Measurements from ENCODE around the gene CCDC6.

CCDC6 gene

DNA sequence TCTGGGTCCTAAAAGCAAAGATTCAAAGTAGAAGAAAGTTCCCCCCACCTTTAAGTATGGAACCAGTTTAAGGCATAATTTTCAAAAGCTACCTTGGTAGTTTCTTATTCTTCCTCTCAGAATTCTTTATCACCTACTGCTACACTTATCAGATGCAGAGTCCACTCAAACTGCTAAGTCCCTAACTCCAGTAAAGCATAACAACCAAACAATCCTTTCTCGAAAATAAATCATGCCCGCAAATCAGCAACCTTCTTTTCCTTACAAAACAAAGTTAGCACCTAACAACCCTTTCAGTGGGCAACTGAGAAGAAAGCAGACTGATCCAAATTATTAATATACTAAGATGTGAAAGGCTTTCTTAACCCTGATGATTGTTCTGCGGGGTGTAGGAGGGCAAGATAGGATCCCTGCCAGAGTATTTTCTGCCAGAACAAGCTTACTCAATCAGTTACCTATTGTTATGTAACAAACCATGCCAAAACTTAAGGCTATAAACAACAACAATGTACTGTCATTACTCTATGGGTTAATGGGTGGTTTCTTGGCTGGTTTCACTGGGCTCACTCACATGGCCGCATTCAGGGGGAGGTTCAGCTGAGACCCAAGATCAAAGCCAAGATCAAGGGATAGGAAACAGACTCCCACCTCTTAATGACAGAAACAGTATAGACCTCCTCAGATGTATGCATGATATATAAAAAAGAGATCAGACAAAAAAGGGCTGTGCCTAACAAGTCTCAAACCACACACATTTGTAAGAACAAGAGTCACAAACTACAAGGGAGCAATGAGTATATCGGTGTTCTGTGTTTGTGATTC, 42.0 kb downstream of the CCDC6 start:
- TF ChIP-seq, protein P1, sequence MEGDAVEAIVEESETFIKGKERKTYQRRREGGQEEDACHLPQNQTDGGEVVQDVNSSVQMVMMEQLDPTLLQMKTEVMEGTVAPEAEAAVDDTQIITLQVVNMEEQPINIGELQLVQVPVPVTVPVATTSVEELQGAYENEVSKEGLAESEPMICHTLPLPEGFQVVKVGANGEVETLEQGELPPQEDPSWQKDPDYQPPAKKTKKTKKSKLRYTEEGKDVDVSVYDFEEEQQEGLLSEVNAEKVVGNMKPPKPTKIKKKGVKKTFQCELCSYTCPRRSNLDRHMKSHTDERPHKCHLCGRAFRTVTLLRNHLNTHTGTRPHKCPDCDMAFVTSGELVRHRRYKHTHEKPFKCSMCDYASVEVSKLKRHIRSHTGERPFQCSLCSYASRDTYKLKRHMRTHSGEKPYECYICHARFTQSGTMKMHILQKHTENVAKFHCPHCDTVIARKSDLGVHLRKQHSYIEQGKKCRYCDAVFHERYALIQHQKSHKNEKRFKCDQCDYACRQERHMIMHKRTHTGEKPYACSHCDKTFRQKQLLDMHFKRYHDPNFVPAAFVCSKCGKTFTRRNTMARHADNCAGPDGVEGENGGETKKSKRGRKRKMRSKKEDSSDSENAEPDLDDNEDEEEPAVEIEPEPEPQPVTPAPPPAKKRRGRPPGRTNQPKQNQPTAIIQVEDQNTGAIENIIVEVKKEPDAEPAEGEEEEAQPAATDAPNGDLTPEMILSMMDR (IDR thresholded peaks at IDR 0.05; ENCODE audit: low read depth, low read length), result no peak
- no peak overlapping the region for H3K4me3 ChIP-seq (ENCODE audit: low read depth, low read length)

DNA sequence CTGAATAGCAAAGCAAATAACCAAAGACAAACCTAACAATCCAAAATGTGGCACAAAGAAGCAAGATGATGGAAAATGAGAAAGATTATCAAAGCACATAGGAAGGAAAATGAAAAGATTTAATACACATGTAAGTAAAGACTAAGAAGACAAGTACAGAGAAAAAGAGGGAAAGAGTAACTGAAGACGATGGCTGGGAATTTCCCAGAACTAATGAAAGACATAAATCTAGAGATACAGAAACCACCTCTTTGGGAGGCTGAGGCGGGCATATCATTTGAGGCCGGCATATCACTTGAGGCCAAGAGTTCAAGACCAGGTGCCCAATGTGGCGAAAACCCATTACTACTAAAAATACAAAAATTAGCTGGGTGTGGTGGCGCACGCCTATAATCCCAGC, 46.8 kb downstream of the CCDC6 start:
- TF ChIP-seq, protein P1 (IDR thresholded peaks at IDR 0.05; ENCODE audit: low read depth, low read length), result no peak
- H3K4me3 ChIP-seq (ENCODE audit: low read depth, low read length), result no peak overlapping the region

DNA sequence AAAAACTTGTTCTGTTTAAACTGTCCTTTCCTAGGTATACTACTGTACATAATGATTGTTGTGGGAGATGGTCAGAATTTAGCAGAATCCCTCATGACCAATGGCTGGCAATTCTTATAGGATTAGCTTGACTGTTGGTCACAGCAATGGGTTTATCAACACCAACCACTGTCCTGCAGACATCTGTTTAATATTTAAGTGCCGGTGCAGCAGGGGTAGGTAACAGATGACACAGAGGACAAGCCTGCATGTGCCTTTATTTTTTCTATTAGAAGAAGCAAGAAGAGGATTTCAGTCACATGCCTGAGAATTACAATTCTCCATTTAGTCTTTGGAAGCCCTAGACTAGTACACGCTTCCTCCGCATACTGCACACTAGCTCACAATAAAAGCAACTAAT, 48.4 kb downstream of the CCDC6 start:
- no peak overlapping the region for H3K4me3 ChIP-seq (ENCODE audit: low read depth, low read length)
- TF ChIP-seq, protein P1 (IDR thresholded peaks at IDR 0.05; ENCODE audit: low read depth, low read length), result no peak

DNA sequence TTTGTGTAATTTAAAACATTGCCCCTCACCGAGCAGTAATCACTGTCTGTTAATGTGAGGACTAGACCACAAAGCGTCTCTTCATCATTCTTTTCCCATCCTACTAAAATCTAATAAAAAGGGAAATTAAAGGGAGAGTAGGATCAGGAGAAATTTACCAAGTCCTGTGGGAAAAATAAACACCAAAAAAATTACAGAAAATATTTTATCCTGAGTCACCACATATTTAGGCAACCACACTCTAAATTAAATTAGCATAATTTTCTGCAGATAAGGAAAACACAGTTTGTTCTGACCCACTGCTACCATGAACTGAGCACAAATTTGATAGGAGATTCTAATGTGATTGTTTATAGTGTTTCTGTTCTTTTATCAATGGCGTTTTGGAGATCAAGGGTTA, 49.3 kb downstream of the CCDC6 start:
- TF ChIP-seq, protein P1 (IDR thresholded peaks at IDR 0.05; ENCODE audit: low read depth, low read length), result no peak

DNA sequence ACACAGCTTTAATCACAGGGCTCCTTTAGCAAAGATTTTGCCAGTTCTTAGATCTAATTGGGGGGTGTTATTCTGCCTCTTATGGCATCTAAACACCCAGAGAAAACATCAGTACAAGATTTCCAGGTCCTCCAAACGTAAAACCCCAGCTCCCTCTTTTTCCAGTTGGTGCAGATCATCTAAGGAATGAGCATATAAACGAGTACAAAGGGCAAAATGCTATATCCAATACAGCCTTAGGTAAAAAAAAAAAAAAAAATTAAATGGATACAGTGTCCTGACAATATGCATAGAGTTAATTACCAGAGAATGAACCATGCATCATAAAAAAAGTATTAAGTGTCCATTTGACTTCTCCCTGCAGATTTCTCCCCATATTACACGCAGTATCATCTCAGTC, 50.3 kb downstream of the CCDC6 start:
- TF ChIP-seq, protein P1 (IDR thresholded peaks at IDR 0.05; ENCODE audit: low read depth, low read length), result no peak
- H3K4me3 ChIP-seq (ENCODE audit: low read depth, low read length), result no peak overlapping the region

More for the DNA sequence above, 49.3 kb downstream of the CCDC6 start:
- no peak overlapping the region for H3K4me3 ChIP-seq (ENCODE audit: low read depth, low read length)

DNA sequence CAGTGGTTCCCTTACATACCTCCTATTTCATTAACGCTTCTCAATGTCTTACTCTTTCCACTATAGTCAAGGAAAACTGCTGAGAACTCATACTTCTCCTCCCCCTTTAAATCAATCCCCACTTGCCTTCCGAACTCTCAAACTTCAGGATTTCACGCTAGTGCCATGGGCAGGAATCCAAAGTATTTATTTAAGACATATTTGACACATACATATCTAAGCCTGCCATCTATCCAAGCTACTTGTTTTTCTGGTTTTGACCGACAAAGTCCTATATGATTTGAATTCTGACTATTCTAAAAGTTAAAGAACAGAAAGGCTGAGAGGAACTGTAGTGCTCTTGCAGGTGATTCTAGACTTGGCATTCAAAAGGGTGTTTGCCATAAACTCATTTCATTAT, 51.8 kb downstream of the CCDC6 start:
- no peak overlapping the region for H3K4me3 ChIP-seq (ENCODE audit: low read depth, low read length)
- TF ChIP-seq, protein P1 (IDR thresholded peaks at IDR 0.05; ENCODE audit: low read depth, low read length), result no peak

DNA sequence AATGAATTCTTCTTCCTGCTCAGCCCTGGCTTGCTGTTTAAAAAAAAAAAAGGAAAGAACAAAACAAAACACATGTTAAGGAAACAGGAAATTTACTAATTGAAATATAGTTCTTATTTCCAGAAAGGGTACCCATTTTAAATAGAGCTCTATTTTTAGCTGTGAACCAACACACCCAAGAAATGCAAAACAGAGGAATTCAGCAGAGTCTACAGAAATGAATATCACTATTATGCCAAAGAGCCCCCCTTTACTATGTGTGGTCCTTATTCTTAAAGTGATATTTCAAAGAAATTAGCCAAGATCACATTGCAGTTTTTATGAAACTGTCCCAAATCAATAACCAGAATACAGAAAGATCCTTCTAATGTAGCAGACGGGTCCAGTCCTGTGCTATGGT, 53.7 kb downstream of the CCDC6 start:
- TF ChIP-seq, protein P1 (IDR thresholded peaks at IDR 0.05; ENCODE audit: low read depth, low read length), result no peak

More for the DNA sequence above, 53.7 kb downstream of the CCDC6 start:
- H3K4me3 ChIP-seq (ENCODE audit: low read depth, low read length), result no peak overlapping the region
